WTC11 (cell line): ENCODE results near the gene SLC19A2.

Source experiments
- SMAD3 ChIP-seq: sonication (generic); formaldehyde crosslinking; IDR thresholded peaks from 2 replicates; pipeline ENCODE4 v1.8.0; 2022; ENCODE audit warnings: missing genetic modification reagents, mild to moderate bottlenecking, borderline replicate concordance
- USF1 ChIP-seq: sonication (generic); formaldehyde crosslinking; IDR thresholded peaks from 2 replicates; pipeline ENCODE4 v1.8.0; 2022; ENCODE audit warnings: mild to moderate bottlenecking, missing genetic modification reagents
- ZNF423 ChIP-seq: fragments of 250-450 bp; sonication (Bioruptor Pico); IDR thresholded peaks from 2 replicates; pipeline ENCODE4 v2.1.2; 2022; ENCODE audit warnings: mild to moderate bottlenecking, moderate library complexity

DNA sequence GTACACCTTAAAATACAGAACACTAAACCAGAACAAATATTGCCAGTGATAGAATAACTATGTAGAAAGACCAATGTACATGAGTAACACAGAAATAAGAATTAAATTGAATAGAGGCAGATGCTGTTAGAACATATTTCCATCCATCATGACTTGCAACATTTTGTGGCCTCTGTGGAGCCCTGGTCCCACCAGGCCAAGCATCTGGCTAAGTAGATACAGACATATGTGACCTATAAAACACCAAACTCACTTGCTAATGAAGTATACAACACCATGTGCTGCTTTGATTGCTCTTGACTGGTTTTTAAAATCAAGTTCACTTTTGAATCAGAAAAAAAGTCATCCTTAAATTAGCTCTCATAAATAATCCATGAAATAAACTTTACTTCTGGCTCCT is 20.5 kb downstream of the SLC19A2 start:
- TF ChIP-seq SMAD3 (CRISPR knock-in tag) (no peak), ZNF423 (no peak), USF1 (CRISPR knock-in tag) (no peak)
